HG02798 (cell line): ENCODE measurements around the gene SLC22A3.
"Not testable (repeated sequence)": the region's sequence is repeated elsewhere in the genome, so short reads cannot be mapped to it uniquely, and the experiment has no call there.

ENCODE experiments used
- ATAC-seq: cut with Tn5 transposase; IDR thresholded peaks from one replicate; pipeline ENCODE4 v1.9.1; 2021; ENCODE audit warnings: mild to moderate bottlenecking; ENCODE audit not compliant: unreplicated experiment, poor library complexity

SLC22A3 gene, protein sequence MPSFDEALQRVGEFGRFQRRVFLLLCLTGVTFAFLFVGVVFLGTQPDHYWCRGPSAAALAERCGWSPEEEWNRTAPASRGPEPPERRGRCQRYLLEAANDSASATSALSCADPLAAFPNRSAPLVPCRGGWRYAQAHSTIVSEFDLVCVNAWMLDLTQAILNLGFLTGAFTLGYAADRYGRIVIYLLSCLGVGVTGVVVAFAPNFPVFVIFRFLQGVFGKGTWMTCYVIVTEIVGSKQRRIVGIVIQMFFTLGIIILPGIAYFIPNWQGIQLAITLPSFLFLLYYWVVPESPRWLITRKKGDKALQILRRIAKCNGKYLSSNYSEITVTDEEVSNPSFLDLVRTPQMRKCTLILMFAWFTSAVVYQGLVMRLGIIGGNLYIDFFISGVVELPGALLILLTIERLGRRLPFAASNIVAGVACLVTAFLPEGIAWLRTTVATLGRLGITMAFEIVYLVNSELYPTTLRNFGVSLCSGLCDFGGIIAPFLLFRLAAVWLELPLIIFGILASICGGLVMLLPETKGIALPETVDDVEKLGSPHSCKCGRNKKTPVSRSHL

DNA sequence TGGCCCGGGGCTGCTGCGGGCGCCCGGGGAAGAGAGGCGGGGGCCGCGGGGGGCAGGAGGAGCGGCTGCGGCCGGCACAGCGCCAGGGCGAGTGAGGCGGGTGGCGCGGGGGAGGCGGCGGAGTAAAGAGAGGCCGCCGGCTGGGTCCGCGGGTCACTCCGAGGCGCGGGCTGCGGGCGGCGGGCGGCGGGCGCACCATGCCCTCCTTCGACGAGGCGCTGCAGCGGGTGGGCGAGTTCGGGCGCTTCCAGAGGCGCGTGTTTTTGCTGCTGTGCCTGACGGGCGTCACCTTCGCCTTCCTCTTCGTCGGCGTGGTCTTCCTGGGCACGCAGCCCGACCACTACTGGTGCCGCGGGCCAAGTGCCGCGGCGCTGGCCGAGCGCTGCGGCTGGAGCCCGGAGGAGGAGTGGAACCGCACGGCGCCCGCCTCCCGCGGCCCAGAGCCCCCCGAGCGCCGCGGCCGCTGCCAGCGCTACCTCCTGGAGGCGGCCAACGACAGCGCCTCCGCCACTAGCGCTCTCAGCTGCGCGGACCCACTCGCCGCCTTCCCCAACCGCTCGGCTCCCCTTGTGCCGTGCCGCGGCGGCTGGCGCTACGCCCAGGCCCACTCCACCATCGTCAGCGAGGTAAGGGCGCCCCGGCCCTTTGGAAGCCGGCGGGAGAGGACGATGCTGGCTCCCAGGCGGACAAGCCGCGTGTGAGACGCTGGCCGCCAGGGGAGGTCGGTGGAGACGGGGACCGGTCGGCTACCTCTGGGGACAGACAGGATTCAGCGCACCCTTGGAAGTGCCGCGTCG lies at the start of gene SLC22A3:
Gene SLC22A3, plus strand, starts transcription at position 156 of the 797 bp plus-strand sequence. Its CDS starts 42 bp downstream, at position 198.
- ATAC-seq, result no peak

DNA sequence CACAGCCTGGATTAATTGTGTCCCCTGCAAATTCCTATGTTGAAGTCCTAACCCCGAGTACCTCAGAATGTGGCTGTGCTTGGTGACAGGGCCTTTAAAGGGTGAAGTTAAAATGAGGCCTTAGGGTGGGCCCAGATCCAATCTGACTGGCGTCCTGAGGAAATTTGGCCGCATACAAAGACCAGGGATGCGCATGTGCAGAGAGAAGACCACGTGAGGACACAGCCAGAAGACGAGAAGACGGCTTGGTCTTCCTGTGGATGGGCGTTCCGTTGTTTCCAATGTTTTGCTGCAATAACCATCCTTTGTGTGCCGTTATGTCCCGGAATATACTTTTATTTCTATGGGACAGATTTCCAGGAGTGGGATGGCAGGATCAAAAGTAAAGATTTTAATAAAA lies 48.6 kb upstream of the SLC22A3 start:
- no peak for ATAC-seq

DNA sequence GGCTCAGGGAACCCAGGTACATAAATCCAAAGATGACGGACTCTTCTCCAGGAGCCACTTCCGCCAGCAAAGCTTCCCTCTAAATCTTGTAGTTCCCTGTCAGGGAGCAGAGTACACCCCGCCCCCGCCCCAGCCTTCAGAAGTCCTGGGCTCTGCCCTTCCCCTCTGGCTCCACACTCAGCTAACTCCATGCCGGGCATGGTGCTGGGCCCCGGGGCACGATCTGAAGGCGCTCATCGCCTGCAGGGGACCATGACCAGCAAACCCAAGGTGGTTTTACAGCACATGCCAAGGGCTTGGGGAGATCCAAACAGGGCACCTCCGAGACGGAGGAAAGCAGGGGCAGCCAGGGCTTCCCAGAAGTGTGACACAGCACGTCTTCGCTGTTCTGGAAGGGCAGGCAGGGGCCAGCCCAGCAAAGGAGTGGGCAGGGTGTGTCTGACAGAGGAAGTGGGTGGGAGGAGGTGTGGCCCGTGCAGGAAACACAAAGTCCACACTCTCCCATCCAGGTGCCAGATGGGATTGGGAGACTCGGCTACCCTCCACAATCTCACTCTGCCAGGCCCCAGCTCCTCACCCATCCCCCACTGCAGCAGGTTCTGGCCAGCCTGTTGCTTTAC lies 48.0 kb upstream of the SLC22A3 start:
- ATAC-seq, result no peak

DNA sequence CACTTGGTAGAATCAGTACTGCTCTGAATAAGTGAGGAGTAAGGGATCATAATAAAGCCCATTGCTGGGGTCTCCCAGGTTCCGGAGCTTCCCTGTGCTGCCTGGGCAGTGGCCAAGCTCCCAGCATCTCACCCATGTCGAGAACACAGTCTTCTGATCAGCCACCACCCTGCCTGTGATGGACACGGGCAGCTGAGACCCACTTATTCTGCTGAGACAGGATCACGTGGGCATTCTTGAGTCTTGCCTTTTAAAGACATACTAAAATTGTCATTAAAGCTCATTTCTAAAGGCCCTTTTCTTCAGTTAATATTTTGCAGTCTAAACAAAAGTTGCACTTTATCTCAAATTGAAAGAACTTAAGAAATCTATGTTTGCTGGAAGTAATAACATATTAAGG lies 46.8 kb upstream of the SLC22A3 start:
- ATAC-seq, result no peak

DNA sequence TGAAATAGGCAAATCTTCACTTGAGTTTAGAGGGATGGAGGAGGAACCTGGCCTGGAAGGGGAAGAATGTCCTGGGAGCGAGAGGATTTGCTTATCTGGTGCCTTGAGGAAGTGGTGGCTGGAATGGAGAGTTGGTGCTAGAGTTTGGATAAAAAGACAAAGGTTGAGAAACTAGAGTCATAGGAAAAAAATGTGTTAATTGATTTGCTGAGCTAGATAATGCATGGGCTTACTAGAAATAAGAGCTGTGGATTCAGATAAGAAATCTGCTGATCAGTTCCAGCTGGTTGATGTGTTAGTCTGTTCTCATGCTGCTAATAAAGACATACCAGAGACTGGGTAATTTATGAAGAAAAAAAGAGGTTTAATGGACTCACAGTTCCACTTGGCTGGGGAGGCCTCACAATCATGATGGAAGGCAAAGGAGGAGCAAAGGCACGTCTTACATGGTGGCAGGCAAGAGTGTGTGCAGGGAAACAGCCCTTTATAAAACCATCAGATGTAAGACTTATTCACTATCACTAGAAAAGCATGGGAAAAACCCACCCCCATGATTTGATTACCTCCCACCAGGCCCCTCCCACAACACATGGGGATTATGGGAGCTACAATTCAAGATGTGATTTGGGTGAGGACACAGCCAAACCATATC lies 45.6 kb upstream of the SLC22A3 start:
- not testable (repeated sequence) for ATAC-seq

DNA sequence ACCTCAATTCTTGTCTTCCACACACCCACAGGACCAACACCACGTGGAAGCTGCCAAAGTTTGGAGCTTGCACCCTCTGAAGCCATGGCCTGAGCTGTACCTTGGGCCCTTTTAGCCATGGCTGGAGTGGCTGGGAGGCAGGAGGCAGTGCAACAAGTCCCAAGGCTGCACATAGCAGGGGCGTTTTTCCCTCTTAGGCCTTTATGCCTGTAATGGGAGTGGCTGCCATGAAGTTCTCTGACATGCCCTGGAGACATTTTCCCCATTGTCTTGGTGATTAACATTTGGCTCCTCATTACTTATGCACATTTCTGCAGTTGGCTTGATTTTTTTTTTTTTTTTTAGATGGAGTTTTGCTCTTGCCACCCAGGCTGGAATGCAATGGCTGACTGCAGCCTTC lies 44.4 kb upstream of the SLC22A3 start:
- no peak for ATAC-seq

DNA sequence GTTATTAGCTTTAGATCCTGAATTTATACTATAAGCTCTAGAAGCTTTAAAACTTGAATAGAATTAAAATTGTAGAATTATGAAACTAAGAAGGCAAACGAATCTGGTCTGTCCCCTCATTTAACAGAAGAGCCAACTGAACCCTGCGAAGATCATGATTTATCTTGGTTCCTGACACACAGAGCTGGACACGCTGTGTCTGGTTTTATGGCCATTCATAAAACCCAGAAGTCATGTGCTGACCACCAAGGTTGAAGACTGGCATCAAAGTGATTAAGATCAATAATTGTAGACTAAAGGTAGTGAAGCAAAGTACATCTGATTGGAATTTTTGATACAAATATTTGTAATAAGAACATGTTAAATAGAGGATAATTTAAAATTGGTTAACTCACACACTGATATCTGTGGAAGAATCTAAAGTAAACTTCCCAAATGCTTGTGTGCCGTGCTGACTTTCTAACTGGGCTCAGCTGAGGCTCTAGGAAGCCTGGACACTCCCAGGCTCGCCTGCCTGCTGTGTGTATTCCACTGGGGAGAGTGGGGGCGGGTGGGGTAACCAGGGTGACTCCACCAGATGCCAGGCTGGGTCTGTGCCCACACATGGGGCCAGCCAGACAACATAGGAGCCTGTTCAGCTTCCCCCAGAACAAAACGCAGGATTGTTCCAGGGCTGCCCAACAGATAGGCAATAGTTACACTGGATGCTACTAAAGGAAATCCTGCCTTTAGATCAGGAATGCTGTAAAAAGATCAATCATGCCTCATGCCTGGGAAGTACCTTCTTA lies 42.1 kb upstream of the SLC22A3 start:
- no peak for ATAC-seq

DNA sequence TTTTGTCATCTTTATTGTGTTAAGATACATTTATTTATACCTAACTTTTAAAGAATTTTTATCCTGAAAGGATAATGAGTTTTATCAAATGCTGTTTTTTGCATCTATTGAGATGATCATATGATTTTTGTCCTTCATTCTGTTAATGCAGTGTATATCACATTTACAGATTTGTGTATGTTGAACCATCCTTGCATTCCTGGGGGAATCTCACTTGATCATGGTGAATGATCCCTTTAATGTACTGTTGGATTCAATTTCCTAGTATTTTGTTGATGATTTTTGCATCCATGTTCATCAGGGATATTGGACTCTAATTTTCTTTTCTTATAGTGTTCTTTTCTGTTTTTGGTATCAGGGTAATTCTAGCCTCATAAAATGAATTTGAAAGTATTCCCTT lies 38.5 kb upstream of the SLC22A3 start:
- no peak for ATAC-seq

DNA sequence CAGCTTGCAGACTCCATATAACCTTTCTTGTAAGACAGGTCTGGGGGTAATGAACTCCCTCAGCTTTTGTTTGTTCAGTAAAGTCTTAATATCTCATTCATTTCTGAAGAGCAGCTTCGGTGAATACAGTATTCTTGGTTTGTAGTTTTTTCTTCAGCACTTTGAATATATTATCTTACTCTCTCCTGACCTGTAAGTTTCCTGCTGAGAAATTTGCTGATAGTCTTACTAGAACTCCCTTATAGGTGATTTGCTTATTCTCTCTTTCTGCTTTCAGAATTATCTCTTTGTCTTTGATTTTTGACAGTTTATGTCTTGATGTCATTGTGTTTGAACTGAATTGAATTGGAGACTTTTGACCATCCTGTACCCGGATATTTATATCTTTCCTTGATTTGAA lies 35.3 kb upstream of the SLC22A3 start:
- no peak for ATAC-seq

DNA sequence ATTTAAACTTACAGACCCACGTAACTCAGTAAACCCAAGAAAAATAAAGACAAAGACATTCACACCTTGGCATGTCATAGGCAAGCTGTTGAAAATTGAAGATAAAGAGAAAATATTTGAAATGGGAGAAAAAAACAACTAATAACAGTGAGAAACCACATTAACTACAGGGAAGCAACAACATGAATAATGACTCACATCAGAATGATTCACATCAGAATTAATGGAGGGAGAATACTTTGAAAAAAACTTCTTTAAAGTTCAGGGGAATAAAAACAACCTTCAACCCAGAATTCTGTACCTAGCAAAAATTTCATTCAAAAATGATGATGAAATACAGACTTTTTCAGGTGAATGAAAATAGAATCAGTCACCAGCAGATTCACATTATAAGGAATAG lies 32.9 kb upstream of the SLC22A3 start:
- ATAC-seq, result no peak

DNA sequence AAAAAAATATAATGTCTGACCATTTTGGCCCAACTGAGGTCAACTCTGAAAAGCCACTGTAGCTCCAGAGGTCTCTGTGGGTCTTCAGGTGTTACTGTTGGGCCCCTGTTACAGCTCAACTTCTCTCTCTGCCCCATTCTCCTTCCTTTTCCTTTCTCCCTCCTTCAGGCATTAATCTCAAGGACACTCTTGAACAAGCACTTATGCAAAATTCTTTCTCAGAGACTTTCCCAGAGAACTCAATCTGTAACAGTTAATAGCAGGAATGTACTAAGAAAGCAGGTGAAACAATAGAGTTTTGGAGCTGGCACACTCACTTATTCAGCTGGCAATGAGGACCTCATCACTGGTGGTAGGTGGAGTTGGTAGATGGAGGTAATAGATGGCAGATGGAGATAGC lies 31.9 kb upstream of the SLC22A3 start:
- no peak for ATAC-seq

DNA sequence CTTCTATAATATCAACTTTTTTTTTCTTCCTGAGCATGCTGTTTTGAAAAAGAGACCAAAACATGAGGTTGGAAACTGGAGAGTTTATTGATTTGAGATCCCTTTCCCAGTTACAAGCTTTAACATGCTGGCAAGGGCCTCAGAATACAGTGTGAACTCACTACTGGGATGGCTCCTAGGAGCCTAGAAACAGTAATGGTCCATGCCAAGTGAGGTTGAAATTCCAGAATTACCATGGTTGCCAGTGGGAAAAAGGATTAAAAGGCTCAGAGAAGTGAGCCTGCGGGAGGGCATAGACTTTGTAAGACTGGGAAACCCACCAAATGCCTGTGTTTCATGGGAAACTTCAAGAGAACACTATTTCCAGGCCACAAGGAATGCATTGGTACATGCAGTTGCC lies 28.9 kb upstream of the SLC22A3 start:
- no peak for ATAC-seq

DNA sequence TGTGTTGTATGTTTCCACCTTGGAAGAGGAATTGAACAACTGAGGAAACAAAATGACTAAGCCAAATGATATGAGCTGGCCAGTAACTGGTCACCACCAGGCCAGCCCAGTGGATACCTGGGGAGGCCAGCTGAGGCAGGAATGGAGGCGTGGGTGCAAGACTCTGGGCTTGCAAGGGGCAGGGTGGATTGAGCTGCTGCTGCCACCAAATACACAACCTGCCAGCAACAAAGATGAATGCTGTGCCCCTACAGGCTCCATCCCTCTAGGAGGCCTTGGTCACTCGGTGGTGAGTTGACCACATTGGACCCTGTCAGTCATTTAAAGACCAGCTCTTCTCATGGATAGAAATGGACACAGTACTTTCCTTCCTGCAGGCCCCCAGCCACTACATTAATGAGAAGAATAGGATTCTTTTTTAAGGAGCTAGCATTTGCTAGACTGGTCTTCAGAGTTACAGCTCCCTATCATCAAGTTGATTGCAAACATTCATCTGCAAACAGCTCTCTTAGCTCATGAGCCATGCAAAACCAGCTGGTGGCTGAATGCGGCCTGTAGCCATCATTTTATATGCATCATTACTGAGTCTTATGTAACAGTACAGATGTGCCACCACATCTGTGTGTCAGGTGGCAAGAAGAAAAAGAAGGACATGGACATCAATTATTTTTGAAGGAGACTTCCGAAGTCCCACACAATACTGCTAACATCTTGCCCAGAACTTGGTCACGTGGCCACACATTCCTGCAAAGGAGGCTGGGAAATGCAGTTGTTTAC lies 26.3 kb upstream of the SLC22A3 start:
- no peak for ATAC-seq

DNA sequence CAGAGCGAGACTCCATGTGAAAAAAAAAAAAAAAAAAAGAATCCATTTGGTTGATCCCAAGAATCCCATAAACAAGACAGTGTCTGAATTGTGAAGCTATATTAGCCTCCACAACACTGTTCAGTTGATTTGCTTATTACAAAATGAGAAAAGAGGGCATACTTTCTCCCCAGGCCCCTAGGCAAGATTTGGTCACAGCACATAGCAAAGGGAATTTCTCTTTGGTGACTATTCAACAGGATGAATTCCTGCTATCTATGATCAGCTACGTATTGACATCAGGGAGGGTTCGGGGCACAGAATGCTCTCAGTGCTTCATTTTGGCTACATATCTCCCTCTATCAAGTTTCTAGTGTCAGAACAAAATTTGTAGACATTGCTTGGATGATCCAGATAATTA lies 20.2 kb upstream of the SLC22A3 start:
- ATAC-seq, result no peak

DNA sequence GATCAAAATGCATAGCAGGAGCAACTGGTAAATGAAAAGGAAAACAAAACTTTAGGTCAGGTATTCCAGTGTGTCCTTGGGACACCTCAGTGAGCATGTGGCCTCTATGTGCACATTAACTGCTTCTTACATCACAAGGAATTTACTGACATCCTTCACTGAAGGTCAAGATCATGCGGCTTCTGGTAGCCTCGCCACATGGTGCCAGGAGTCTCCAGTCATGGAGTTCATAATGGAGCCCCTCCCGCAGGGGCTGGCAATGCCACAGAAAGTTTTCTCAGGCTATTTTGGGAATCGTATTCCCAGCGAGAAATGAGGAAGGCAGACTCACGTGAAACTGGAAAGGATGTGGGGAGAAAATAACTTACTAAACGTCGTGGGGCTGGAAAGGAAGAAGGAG lies 19.7 kb upstream of the SLC22A3 start:
- no peak for ATAC-seq

DNA sequence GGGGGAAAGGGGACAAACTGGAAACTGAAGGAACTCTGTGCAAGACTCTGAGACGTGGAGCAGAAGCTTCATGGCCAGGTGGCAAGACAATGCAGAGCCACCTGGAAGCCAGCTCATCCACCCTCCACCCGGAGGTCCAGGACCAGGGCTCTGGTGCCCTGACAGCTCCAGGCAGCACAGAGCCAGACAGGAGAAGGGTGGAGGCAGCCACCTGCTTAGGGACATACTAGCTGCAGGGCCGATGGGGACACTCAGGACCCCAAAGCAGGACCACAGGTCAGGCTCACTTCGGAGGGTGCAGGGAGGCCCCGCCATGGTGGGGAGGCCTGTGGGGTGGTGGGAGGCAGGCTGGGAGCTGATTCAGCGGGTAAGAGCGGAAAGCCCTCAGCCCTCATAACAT lies 19.0 kb upstream of the SLC22A3 start:
- no peak for ATAC-seq

DNA sequence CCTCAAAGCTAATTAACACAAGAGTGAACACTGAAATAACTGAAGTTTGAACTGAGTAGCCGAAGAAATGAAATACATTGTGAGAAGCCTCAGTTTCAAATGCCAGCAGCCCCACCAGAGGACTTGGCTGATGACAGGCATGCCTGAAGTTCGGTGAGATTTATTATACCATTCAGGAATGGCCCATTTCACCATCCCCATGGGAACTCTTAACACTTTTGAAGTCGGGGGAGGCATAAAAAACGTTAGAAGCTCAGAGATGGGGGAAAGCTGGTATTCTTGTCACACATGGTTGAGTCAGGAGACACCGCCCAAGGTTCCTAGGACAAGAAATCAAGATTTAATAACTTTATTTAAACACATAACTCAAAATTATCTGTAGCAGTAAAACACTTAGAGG lies 17.6 kb upstream of the SLC22A3 start:
- ATAC-seq, result no peak

DNA sequence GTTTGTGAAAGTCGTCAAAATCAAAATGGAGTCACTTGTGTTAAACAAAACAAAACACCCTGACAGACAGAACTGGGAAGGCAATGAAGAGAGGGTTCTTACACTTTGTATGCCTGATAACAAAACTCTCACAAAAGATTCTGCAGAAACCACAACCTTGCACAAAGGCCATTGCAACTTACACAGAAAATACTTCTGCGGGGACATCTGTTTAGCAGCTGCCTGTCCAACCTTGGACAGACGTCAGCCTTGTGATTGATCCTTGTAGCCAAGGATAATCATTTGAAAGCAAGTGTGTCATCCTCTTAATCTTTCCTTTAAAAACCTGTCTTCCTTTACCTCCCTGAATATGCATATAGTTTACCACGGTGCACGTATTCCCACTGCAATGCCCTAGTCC lies 17.0 kb upstream of the SLC22A3 start:
- ATAC-seq, result no peak

DNA sequence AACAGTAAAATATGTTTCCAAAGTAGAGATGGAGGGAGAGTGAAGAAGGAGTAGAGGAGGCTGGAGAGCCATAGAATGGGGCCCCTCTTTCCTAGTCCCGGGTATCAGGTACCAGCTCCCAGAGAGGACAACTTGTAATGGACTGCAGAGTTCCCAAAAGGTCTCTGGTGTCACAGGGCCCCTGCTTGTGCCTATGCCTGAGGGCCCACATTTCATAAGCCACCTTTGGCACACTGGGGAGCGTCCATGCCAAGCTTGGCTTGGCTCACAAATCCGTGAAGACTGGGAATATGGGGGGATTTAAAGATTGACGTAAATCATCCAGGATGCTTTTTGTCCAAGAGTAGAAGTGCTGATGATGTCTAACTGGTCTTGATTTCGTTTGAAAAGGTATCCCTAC lies 16.4 kb upstream of the SLC22A3 start:
- ATAC-seq, result no peak
